HepG2 (cell line): ENCODE results near the gene GPR55. TPM values are rescaled to one million over a fixed set of nuclear protein-coding genes. Genes with fewer than 3 reads are reported as not detected.

Experiments
- ATF2 ChIP-seq: sonication (generic); formaldehyde crosslinking; IDR thresholded peaks from 2 replicates; pipeline ENCODE4 v1.4.0; 2020; ENCODE audit warnings: missing genetic modification reagents
- CSRNP1 ChIP-seq: sonication (generic); formaldehyde crosslinking; IDR thresholded peaks from 2 replicates; pipeline ENCODE4 v1.8.1; 2023; ENCODE audit warnings: mild to moderate bottlenecking, missing genetic modification reagents
- ETS1 ChIP-seq: sonication (generic); formaldehyde crosslinking; IDR thresholded peaks from 2 replicates; pipeline ENCODE4 v1.4.0; 2020; ENCODE audit warnings: missing genetic modification reagents
- FOXO1 ChIP-seq: sonication (generic); formaldehyde crosslinking; IDR thresholded peaks from 2 replicates; pipeline ENCODE4 v1.4.0; 2020; ENCODE audit warnings: missing genetic modification reagents
- IKZF5 ChIP-seq: IDR thresholded peaks from 2 replicates; pipeline ENCODE4 v1.6.1; 2018; ENCODE audit warnings: missing genetic modification reagents, mild to moderate bottlenecking, missing compliant biosample characterization
- JDP2 ChIP-seq: sonication (generic); formaldehyde crosslinking; IDR thresholded peaks from 2 replicates; pipeline ENCODE4 v1.8.1; 2022; ENCODE audit warnings: missing genetic modification reagents, borderline replicate concordance
- KDM4B ChIP-seq: sonication (generic); formaldehyde crosslinking; IDR thresholded peaks from 2 replicates; pipeline ENCODE4 v1.4.0; 2020; ENCODE audit warnings: missing genetic modification reagents
- NCOA2 ChIP-seq: sonication (generic); formaldehyde crosslinking; IDR thresholded peaks from 2 replicates; pipeline ENCODE4 v1.8.0; 2022; ENCODE audit warnings: inconsistent platforms
- NFIC ChIP-seq: IDR thresholded peaks from 2 replicates; pipeline ENCODE4 v1.6.1; 2012; ENCODE audit warnings: mild to moderate bottlenecking, low read length, inconsistent platforms
- NR2F2 ChIP-seq: IDR thresholded peaks from 2 replicates; pipeline ENCODE4 v1.6.1; 2012; ENCODE audit warnings: low read depth, inconsistent platforms, borderline replicate concordance
- RCOR2 ChIP-seq: IDR thresholded peaks from 2 replicates; pipeline ENCODE4 v1.6.1; 2016; ENCODE audit warnings: missing biosample characterization, missing genetic modification reagents
- SMARCE1 ChIP-seq: fragments of 450-650 bp; IDR thresholded peaks from 2 replicates; pipeline ENCODE4 v1.6.1; 2017; ENCODE audit warnings: borderline replicate concordance
- STAG1 ChIP-seq: sonication (generic); formaldehyde crosslinking; IDR thresholded peaks from 2 replicates; pipeline ENCODE4 v1.4.0; 2020; ENCODE audit warnings: missing genetic modification reagents
- ZBTB10 ChIP-seq: sonication (generic); formaldehyde crosslinking; IDR thresholded peaks from 2 replicates; pipeline ENCODE4 v1.4.0; 2020; ENCODE audit warnings: missing genetic modification reagents, borderline replicate concordance
- ZMYM2 ChIP-seq: sonication (generic); formaldehyde crosslinking; IDR thresholded peaks from 2 replicates; pipeline ENCODE4 v1.8.0; 2022; ENCODE audit warnings: mild to moderate bottlenecking, missing genetic modification reagents
- ZNF562 ChIP-seq: sonication (generic); formaldehyde crosslinking; IDR thresholded peaks from 2 replicates; pipeline ENCODE4 v1.8.0; 2022; ENCODE audit warnings: missing genetic modification reagents, borderline replicate concordance
- ZNF747 ChIP-seq: sonication (generic); formaldehyde crosslinking; IDR thresholded peaks from 2 replicates; pipeline ENCODE4 v1.8.1; 2023; ENCODE audit warnings: missing genetic modification reagents, mild to moderate bottlenecking, borderline replicate concordance
- ZZZ3 ChIP-seq: sonication (generic); formaldehyde crosslinking; IDR thresholded peaks from 2 replicates; pipeline ENCODE4 v1.4.0; 2020; ENCODE audit warnings: missing genetic modification reagents, mild to moderate bottlenecking, borderline replicate concordance
- polyA plus RNA-seq, 8 experiments: library from polyadenylated mRNA; depleted of rRNA in 3 of 8; stranded (reverse) in 7 of 8; unstranded in 1 of 8; fragments of >200 nt; fragmentation: Illumina TruSeq in 4 of 8; extraction: Trizol in 4 of 8; gene quantifications; 2 replicates each; pipeline versions ENCODE4 v1.2.1 to v1.2.3, GENCODE V29; 2011 to 2016; ENCODE audit warnings: low read depth in 4 of 8, missing spikeins in 1 of 8, mixed read lengths in 1 of 8; ENCODE audit not compliant: insufficient read depth in 1 of 8
- total RNA-seq, 5 experiments: library from RNA; depleted of rRNA; stranded (reverse); fragments of >200 nt; fragmentation: Illumina TruSeq; extraction: Trizol; gene quantifications; 2 replicates each; pipeline ENCODE4 v1.2.3, GENCODE V29; 2016; ENCODE audit warnings: low read depth in 1 of 5

Gene GPR55
- total and polyA plus RNA-seq, 2 of the 13 experiments (the other 11 are each of a cell fraction or from before 2014, with no cell fraction given) = not detected

GRCh38 chr2:230864122-230864604 is 60.9 kb downstream of the GPR55 start (continued):
- no peak for TF ChIP-seq JDP2 (CRISPR knock-in tag)
- TF ChIP-seq ZBTB10 (CRISPR knock-in tag) = no peak
- TF ChIP-seq SMARCE1 = no peak
- TF ChIP-seq ZNF562 (CRISPR knock-in tag) = no peak
- TF ChIP-seq STAG1 (CRISPR knock-in tag) = no peak
- no peak for TF ChIP-seq ATF2 (CRISPR knock-in tag)
- TF ChIP-seq ETS1 (CRISPR knock-in tag) = no peak
- TF ChIP-seq IKZF5 = no peak
- no peak for TF ChIP-seq NCOA2 (CRISPR knock-in tag)
- TF ChIP-seq FOXO1 = 0 out of 2 replicates have a peak, but pooled peaks have one; percentile 30
- TF ChIP-seq CSRNP1 (CRISPR knock-in tag) = no peak
- TF ChIP-seq ZMYM2 (CRISPR knock-in tag) = no peak
- TF ChIP-seq NR2F2 = no peak
- no peak for TF ChIP-seq KDM4B (CRISPR knock-in tag)
- TF ChIP-seq RCOR2 (CRISPR knock-in tag) = no peak
- TF ChIP-seq NFIC = no peak
- no peak for TF ChIP-seq ZZZ3 (CRISPR knock-in tag)
- no peak for TF ChIP-seq ZNF747 (CRISPR knock-in tag)
